ENCODE results near the gene COL3A1.

The COL3A1 gene

DNA sequence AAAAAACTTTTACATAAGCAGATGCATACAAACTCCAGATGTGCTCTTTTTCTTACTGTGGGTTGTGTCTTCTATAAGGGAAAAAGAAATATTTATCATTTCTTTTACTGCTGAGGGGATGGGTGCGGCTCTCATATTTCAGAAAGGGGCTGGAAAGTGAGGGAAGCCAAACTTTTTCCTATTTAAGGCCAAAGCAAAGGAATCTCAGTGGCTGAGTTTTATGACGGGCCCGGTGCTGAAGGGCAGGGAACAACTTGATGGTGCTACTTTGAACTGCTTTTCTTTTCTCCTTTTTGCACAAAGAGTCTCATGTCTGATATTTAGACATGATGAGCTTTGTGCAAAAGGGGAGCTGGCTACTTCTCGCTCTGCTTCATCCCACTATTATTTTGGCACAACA, at the start of gene COL3A1:
TSS of gene COL3A1 (plus strand) at position 210 of the 400 bp plus-strand sequence. CDS start at position 327, 117 bp downstream.
- DNase-seq (ENCODE audit: low spot score): peak; percentile 50

GRCh38 chr2:188928643-188929042, 45.5 kb upstream of the COL3A1 start:
- no peak for DNase-seq (ENCODE audit: low spot score)

DNA sequence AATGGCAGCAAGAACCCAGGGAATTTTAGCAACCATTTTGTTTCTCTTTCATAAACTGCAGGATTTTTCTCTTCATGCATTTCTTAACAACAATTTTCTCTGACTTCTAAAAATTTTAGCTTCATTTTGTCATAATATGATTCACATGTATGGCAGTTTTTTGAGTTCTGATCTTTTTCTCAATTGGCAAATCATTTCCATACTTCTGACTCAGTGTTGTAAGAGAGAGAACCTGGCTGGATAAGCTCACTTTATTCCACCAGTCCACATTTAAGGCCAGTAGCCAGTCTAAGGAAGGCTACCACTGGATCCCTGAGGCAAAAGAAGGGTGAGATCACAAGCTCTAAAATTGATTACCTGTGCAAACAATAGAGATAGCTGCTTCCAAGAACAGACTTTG, 42.8 kb upstream of the COL3A1 start:
- DNase-seq (ENCODE audit: low spot score): peak; percentile 42

DNA sequence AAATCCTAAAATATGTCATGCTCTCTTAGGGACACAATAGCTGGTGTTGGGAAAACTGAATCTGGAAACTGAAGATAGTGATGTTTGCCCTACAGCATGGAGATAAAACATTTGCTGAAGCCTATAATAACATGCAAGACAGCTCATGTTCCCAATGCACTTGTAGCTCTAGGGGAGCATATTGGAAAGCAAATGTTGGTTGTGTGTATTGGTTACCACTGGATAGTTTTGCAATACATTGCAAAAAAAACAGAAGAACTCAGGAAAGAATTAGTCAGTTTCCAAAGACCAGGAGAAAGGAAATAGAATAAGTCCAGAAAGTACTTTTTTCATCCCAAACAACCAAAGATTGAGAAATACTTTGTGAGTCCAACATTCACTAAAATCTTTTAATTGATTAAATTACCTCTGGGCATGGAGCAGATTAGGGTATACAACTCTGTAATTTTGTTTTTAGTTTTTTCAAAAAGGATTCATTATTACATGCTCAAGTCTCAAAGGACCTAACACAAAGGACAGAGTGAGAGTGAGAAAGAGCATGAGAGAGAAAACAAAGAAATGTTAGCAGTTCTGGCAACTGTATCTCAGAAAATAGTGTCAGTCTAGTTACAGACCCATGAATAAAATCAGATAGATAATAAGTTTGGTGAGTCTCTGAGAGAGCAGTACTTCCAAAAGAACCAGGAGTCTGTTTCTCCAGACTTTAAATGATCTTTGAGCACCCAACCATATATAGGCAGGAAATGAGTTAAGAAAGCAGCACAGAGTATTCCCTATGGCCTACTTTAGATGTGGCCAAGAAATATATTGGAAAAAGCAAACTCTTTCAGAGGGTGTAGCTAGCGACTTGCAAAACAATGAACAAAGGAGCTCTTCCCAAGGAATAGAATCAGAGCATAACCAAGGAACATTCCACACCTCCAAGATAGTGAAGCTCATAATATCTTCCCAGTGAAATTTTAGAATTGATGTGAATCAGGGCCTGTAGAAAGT, 36.6 kb upstream of the COL3A1 start:
- DNase-seq (ENCODE audit: low spot score): peak; percentile 55

- DNase-seq (ENCODE audit: low spot score): no peak
These were observed 34.0 kb upstream of the COL3A1 start for GRCh38 chr2:188940171-188940570.

DNA sequence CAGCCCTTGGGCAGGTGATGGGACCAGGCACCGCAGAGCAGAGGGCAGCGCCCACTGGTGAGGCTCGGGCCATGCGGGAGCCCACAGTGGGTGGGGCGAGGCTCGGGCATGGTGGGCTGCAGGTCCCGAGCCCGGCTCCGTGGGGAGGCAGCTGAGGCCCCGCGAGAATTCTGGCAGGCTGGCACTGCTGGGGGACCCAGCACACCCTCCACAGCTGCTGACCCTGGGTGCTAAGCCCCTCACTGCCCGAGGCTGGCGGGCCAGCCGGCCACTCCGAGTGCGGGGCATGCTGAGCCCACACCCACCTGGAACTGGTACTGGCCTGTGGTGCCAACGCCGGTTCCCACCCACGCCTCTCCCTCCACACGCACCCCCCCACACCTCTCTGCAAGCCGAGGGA, 29.7 kb upstream of the COL3A1 start:
- DNase-seq (ENCODE audit: low spot score): no peak

DNA sequence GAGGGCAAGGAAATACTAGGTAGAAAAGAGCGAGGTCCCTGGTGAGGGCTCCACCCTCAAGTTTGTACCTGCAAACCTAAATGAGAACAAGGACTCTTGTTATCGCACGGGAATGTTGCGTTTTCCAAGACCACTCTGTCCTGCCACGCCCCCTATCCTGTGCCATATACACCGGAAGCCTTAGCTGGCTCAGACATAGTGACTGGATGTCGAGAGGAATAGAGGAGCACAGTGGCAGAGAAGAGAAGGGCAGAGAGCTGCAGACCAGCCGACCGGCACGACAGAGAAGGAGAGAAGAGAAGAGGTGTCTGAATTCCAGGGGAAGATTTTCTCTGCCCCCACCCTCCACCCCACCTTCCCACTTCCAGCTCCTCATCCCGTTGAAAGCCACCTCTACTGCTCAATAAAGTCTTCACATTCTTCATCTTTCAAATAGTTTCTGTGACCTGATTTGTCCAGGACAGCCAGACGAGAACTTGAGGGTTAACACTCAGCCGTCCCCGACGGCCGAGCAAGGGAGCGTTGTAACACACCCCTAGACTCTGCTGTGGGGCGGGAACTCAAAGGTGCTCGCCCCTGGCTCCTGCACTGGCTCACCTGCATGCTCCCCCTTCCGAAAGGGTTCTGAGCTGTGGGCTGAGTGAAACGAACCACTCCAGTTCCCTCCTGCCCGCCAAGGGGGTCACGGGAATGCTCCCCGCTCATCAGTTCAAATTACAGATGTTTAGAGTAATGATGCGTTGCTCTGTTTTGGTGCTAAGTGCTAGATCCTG, 24.9 kb upstream of the COL3A1 start:
- DNase-seq (ENCODE audit: low spot score): no peak

DNA sequence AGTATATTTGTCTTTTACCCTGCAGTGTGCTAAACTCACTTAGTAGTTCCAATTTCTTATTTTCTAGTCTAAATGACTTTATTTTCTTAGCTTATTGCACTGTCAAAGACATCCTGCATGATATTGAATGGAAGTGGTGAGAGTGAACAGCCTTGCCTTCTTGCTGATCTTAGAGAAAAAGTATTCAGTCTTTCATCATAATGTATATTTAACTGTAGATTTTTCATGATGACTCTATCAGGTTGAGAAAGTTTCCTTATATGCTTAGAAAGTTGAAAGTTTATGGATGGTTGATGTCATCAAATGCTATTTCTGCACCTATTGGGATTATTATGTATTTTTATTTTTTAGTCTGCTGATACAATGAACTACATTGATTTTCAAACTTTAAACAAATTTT, 21.3 kb upstream of the COL3A1 start:
- no peak for DNase-seq (ENCODE audit: low spot score)

DNA sequence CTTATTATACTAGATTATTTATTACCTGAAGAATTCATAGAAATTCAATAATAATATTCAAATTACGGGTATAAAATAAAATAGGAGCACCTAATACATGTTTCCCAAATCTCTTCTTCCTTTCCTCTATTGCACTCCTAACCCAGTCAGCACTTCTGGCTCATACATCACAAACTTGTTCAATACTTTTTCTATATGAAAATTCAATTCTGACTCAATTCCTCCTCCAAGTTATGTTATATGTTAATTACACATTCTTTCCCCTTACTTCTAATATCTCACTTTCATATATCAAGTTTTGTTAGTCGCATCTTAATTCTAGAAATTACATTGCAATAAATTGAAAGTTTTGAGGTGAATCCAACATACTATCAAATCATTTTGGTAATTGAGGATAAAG, 17.9 kb upstream of the COL3A1 start:
- no peak for DNase-seq (ENCODE audit: low spot score)

DNA sequence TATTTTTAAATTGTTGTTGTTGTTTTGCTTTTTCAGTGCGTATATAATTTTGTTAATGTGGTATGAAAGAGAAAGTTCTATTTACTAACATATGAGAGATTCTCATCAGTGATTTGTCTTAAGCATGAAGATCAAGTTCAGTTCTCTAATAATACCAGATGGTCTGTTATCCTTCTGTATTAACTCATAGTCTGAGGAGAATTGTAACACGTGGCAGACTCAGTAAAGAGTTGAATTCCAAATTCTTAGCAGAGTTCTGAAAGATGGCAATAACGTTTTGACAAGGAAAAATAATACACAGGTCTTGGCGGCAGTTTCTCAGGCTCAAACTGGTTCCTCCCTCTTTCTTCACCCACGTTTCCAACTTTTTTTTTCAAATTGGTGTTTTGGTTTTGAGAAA, 17.2 kb upstream of the COL3A1 start:
- no peak for DNase-seq (ENCODE audit: low spot score)

DNA sequence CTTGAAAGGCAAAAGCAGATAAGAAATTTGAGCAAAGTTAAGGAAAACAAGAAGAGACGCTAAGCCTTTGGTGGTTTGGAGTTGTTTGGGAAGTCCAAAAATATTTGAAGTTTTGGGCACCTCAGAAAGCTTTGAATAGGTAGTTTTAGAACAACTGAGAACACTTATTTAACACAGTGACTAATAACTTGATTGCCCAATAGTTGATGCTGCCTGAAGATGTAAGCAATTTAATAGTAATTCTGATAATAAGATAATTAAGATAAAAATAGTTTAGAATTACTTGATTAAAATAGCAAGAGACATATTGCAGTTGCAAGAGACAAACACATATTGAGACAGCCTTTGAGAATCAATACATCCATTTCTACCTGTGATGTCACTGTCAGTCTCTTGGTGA, 16.5 kb upstream of the COL3A1 start:
- no peak for DNase-seq (ENCODE audit: low spot score)

- DNase-seq (ENCODE audit: low spot score): no peak
These were observed 10.4 kb upstream of the COL3A1 start for GRCh38 chr2:188963741-188964140.

DNA sequence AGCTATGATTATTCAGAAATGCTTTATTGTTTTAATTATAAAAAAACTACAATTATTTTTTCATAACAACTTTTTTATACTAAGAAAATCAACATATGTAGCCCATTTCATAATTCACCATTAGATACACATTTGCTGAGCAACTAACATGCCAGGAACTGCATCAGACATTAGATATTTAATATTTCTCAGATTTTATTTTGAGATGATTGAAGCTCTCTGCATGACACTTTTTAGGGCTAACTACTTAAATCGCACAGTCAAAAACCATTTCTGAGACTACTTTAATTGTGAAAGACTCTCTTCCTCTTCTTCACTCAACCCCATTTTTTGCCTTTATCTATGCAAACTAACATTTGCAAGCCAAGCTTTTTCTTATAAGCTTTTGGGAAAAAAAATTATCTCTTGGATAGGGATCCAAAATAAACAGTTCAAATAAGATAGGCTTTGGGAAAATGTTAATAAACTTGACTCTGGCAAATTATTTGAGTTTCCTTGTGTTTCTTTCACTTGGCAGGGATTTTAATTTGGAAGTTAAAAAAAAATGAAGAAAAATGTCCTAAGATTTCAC, 9.1 kb upstream of the COL3A1 start:
- no peak for DNase-seq (ENCODE audit: low spot score)

DNA sequence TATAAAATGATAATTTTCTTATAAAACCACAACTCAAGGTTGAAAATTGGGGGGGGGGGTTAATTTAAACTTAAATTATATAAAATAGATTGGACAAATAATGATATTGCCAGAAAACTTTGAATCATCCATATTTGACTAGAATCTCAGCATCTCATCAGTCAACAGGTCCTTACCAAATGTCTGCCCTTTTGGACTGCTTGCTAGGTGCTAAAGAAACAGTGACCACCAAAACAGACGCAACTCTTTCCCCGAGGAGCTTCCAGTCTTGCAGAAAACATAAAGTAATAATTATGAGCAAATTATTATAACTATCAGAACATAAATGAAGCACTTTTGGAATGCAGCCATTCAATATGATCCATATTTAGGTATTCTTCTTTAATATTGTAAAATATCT, 8.6 kb upstream of the COL3A1 start:
- DNase-seq (ENCODE audit: low spot score): no peak

DNA sequence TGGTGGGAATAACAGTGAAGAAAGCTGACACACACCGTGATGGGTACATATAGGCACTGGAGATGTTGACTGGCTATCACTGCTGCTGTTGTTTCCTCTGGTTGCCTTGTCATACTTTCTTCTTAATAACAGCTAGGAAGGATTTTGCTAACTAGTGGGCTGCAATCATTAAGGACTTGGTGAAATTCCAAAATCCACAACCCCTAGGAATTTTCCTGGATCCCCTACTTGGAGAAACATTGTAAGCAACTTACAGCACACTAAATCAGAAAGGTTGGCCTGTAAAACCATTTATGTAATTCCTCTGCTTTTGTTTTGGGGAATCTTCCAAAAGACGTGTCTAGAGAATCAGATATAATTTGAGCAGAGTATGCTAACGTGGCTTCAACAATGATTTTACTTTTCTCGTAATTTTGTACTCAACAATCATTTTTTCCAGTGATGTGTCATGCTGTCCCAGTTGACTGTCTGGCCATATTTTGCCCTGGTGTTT, 8.0 kb upstream of the COL3A1 start:
- peak; percentile 14 for DNase-seq (ENCODE audit: low spot score)

- no peak for DNase-seq (ENCODE audit: low spot score)
These were observed 7.3 kb upstream of the COL3A1 start for GRCh38 chr2:188966728-188967440.

GRCh38 chr2:188969236-188969635, 4.9 kb upstream of the COL3A1 start:
- peak; percentile 35 for DNase-seq (ENCODE audit: low spot score)

DNA sequence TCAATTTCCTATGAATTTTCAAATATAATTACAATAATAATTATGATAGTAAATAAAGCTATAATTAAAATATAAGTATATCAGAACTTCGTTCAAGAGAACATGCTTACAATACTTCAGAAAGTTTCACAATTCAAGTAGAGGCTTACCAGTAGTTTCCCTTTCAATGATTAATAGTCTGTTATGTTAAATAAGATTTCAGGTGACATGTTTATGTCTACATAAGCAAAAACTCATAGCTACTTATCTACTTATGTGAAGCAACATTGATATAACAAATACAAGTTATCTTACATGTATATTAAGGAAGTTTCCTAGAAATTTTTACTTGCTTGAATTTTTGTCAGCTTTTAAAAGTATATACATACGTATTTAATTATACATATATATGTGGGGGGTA, 4.5 kb upstream of the COL3A1 start:
- DNase-seq (ENCODE audit: low spot score): no peak

DNA sequence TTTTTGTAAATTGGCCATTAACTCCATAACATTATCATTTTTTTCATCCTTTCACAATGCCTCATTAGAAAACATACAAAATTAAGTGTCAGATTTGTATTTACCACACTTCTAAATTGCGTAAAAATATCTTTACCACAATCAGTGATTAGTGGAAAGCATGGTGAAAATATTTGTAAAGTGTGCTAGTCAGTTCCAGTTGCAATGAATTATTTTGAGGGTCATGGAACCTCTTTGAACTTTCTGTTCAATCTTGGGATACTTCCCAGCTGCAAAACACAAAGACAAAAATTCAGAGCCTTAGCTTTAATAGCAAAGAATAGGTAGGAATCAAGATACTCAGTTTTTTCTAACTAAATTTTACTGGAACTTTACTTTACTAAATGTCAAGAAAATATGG, 4.0 kb upstream of the COL3A1 start:
- no peak for DNase-seq (ENCODE audit: low spot score)

DNA sequence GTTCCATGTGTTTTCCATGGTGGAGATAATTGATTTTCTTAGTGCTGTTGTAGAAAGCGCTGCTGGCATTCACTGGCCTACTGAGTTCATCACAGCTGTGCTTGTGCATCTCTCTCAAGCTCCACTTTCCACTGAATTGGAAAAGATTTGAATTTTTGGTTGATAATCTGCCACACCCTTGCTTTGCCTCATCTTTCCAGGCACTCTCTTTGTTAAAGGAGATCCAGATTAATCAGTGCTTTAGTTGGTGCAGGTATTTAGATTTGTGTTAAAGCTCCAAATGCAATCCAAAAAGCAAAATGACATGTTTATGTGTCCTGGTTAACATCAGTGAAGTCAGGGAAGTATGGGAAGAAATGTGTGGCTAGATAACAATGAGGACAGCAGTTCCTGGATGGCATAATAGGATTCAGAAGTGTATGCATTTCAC, 2.7 kb upstream of the COL3A1 start:
- no peak for DNase-seq (ENCODE audit: low spot score)

DNA sequence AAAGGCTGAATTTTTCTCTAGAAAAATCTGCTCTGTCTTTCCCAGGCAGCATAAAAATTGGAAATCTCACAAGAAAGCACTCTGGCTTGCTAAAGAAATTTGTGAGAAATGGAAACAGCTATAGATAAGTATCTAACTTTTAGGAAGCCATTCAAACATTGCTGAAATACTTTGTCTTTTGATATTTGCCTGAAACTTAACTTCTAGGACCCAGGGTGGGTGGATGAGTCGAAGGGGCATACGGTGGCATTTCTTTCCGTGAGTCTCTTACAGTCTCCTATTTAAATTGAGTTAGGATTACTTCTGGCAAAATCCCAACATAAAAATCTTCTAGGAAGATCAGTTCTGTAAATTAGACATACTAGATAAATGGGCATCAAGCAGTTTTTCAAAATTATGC, 532 bp upstream of the COL3A1 start:
- DNase-seq (ENCODE audit: low spot score): no peak
